NCI-H510A treated with DMSO at 0.1 percent for 48 hours (cell line): Measurements from ENCODE around the gene CEP164.
"Not testable (repeated sequence)": the region's sequence is repeated elsewhere in the genome, so short reads cannot be mapped to it uniquely, and the experiment has no call there.

Source experiments
- DNase-seq: peaks from one replicate; lab custom pipeline; 2025; lab: John Stamatoyannopoulos, UW

The CEP164 gene

GRCh38 chr11:117396970-117397369, 69.3 kb downstream of the CEP164 start:
- DNase-seq = no peak

GRCh38 chr11:117398618-117399017, 71.0 kb downstream of the CEP164 start:
- not testable (repeated sequence) for DNase-seq

- not testable (repeated sequence) for DNase-seq
Measured at GRCh38 chr11:117399100-117399840, 71.6 kb downstream of the CEP164 start.

- not testable (repeated sequence) for DNase-seq
Measured at GRCh38 chr11:117405898-117406297, 78.2 kb downstream of the CEP164 start.

GRCh38 chr11:117407016-117407415, 79.4 kb downstream of the CEP164 start:
- DNase-seq = no peak

GRCh38 chr11:117408356-117408755, 80.7 kb downstream of the CEP164 start:
- no peak for DNase-seq

- no peak for DNase-seq
Measured at GRCh38 chr11:117409511-117409910, 81.9 kb downstream of the CEP164 start.

- no peak for DNase-seq
Measured at GRCh38 chr11:117410238-117410637, 82.6 kb downstream of the CEP164 start.

- DNase-seq = no peak
Measured at GRCh38 chr11:117410861-117411710, 83.4 kb downstream of the CEP164 start.

GRCh38 chr11:117411736-117412135, 84.1 kb downstream of the CEP164 start:
- no peak for DNase-seq

GRCh38 chr11:117412176-117412575, 84.5 kb downstream of the CEP164 start:
- DNase-seq = no peak

- no peak for DNase-seq
Measured at GRCh38 chr11:117412653-117413275, 85.1 kb downstream of the CEP164 start.

GRCh38 chr11:117413616-117414015, 86.0 kb downstream of the CEP164 start:
- DNase-seq = no peak

- no peak for DNase-seq
Measured at GRCh38 chr11:117414724-117415123, 87.1 kb downstream of the CEP164 start.

- no peak for DNase-seq
Measured at GRCh38 chr11:117415358-117415896, 87.8 kb downstream of the CEP164 start.

- DNase-seq = no peak
Measured at GRCh38 chr11:117417342-117417741, 89.7 kb downstream of the CEP164 start.

GRCh38 chr11:117417856-117418255, 90.2 kb downstream of the CEP164 start:
- DNase-seq = no peak

- DNase-seq = no peak
Measured at GRCh38 chr11:117418737-117419481, 91.3 kb downstream of the CEP164 start.

GRCh38 chr11:117419482-117420142, 92.0 kb downstream of the CEP164 start:
- no peak for DNase-seq

- DNase-seq = no peak
Measured at GRCh38 chr11:117420143-117420485, 92.5 kb downstream of the CEP164 start.

GRCh38 chr11:117420598-117420997, 92.9 kb downstream of the CEP164 start:
- DNase-seq = no peak
